Stimulated activated CD4-positive, alpha-beta T cell treated with anti-CD3 and anti-CD28 coated beads, Interleukin-1b, Interleukin-23, amount 100 ng/mL, for 4 hours (primary cell): ENCODE results near the gene GINM1.

Experiments
- DNase-seq, 2 donors: peaks; one replicate each; pipeline ENCODE4 v3.0.0-alpha.2; 2020; ENCODE audit warnings: low read depth in 2 of 2

Gene GINM1

DNA sequence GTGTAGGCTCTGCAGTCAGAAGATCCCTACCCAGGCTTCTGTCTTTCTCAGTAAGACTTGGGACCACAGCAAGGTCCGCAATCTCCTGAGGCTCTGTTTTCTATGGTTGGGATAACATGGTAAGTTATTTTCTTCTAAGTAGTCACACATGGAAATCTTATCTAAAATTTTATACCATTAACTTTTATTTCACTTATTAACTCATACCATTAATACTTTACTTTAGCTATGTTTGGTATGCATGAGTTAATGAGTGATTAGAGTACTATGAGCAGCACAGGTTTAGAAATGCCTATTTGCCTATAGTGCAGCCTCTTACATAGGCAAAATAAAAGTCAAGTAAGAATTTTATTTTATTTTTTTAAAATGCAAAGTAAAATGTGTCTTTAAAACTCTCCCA, 27.2 kb downstream of the GINM1 start:
- DNase-seq, result no peak

DNA sequence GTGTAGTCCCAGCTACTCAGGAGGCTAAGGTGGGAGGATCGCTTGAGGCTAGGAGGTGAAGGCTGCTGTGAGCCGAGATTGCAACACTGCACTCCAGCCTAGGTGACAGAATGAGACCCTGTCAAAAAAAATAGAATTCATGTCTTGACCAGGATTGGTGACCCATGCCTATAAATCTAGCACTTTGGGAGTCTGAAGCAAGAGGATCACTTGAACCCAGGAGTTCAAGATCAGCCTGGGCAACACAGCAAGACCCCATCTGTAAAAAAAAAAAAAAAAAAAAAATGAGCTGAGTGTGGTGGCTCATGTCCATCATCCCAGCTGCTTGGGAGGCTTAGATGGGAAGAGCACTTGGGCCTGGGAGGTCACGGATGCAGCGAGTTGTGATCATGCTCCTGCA, 34.3 kb downstream of the GINM1 start:
- DNase-seq, result no peak

DNA sequence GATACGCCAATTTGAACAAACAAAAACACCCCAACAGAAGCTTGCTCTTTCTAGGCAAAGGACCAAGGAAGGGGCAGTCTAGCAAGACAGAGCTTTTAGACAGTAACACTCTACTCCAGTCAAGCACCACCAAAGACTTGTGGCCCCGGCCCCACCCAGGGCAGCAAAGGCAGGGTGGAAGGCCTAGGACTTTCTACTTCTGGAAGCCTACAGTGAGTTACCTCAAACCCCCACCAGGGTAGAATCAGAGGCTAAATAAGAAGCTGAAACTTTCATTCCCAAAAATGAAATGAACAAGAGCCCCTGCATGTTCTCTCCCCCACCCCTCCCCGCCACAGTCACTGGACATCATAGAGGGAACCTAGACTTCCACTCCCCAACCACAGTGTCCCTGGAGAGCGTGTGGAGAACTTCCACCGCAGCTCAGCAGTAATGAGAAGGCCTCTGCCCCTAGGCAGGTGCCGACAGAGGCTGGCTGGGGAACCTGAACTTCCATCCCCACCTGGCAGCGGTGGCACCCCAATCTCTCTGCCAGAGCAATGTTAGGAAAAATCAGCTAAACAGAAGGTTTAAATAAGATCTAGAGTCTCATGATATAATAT, 42.3 kb downstream of the GINM1 start:
- no peak for DNase-seq

DNA sequence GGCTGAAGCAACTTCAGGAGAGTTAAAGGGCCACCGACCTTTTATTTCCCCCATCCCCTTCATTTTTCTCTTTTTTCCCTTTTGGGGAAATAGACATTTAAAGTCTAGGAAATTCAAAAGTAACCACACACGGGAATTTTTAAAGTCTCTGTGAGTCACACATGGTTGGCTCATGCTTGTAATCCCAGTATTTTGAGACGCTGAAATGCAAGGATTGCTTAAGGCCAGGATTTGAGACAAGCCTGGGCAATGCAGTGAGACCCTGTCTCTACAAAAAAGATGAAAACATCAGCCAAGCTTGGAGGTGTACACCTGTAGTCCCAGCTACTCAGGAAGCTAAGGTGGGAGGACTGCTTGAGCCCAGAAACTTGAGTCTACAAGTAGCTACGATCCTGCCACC, 48.2 kb downstream of the GINM1 start:
- DNase-seq, result no peak

DNA sequence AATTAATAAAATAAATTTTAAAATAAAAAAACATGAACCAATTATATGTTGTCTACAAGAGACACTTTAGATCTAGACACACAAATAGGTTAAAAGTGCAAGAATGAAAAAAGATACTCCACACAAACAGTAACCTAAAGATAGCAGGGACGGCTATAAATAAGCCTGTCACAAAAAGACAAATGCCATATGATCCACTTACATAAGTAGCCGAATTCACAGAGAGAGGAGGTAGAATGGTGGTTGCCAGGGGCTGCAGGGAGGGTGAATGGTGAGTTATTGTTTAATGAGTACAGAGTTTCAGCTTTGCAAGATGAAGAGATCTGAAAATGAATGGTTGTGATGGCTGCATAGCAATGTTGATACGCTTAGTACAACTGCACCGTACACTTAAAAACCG, 49.6 kb downstream of the GINM1 start:
- no peak for DNase-seq

DNA sequence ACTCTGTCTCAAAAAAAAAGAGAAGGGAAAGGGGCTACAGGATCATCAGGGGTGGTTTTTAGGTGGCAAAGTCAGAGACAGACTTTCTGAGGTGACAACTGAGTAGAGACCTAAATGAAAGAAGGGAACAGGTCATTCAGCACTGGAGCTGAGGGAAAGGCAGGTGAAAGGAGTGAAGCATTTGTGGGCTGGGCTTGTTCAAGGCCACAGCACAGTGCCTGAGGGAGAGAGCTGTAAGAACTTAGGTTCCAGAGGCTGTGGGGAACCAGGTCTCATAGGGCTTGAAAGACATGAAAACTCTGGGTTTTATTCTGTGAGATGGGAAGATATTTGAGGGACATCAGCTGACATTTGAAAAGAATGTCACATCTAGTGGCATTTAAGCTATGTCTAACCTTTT, 61.5 kb downstream of the GINM1 start:
- no peak for DNase-seq

DNA sequence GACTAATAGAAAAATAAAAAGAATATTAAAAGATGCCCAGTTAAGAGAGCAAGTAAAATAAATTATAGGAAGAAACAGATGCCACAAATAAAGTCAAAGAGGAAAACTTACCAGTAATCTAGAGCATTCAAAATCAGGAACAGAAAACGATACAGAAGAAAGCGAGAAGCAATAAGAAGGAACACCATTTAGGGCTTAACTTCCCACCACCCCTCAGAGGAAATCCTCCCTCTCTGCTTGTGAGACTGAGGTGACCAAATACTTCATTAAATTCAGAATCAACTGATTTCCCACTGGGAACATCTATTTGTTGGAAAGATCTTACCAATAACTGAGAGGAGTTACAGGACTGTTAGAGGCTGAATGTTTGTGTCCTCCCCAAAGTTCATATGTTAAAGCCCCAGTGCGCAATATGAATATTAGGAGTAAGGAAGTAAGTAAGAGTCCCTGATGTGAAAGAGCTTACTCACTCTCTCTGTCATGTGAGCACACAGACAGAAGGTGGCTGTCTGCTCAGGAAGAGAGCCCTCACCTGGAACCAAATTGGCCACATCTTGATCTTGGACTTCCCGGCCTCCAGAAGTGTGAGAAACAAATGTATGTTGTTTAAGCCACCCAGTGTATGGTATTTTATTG, 62.8 kb downstream of the GINM1 start:
- DNase-seq, result no peak

DNA sequence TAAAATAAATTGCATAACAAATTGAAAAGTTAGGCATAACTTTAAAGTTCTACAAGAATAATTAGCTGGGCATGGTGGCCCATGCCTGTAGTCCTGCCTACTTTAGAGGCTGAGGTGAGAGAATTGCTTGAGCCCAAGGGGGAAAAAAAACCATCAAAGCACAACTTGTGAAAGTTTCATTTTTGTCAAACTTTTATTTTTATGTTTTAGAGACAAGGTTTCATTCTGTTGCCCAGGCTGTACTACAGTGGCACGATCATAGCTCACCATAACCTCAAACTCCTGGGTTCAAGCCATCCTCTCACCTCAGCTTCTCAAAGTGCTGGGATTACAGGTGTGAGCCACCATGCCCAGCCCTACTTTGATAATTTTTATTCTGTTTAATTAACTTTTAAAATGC, 68.1 kb downstream of the GINM1 start:
- no peak for DNase-seq

DNA sequence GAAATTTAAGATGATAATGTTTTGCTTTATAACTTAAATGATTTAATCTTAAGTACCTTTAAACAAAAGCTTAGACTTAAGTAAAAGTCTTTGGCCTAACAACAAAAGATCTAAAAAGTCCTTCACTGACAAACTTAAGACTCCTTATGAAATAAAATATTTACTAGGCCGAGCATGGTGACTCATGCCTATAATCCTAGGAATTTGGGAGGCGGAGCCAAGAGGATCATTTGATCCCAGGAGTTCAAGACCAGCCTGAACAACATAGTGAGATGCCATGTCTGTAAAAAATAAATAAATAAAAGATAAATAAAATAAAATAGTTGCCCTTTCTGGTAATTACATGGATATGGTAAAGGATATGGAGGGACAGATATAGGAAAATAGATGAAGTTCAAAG, 69.9 kb downstream of the GINM1 start:
- no peak for DNase-seq
